ENCODE results near the gene RAB35. TPM values are rescaled to one million over a fixed set of nuclear protein-coding genes. Genes with fewer than 3 reads are reported as not detected.

The RAB35 gene
- total and polyA plus RNA-seq, 2 experiments from 2014 or later = 25.4 to 33.4 TPM

DNA sequence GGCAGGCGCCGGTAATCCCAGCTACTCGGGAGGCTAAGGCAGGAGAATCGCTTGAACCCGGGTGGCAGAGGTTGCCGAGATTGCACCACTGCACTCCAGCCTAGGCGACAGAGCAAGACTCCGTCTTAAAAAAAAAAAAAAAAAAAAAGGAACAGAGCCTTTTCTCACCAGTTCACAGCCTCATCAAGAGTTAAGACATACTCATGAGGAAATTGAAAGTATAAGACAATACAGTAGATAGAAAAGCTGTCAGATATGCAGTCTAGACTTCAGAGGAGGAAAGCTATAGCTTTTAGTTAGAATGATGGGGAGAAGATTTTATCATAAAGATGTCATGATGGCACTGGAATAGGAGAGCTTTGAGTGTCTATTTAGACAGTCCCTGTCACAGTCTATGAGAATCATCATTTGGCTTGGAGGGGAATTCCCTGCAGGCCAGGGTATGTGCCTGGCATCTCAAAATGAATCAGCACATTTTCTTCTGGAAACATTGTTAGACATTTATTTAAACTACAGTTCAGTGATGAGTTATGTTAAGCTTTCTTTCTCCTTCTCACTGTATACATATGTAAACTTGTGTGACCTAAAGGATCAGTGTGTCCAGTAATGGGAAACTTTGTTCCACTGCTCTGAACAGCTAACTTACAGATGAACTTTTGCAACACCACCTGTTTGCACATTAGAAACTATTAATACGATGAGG is 2.9 kb upstream of the RAB35 start:
- Histone ChIP-seq H3K27me3 (no peaks in the 10 kb centered on the region), H3K27ac (no peak overlapping the region), H3K4me3 (no peak overlapping the region), H3K9me3 (ENCODE audit: low read depth) (no peaks in the 10 kb centered on the region), H3K4me1 (ENCODE audit: low read depth) (peaks cover 3% of the 10 kb centered on the region), H3K36me3 (no peaks in the 10 kb centered on the region)
- TF ChIP-seq, protein P1, sequence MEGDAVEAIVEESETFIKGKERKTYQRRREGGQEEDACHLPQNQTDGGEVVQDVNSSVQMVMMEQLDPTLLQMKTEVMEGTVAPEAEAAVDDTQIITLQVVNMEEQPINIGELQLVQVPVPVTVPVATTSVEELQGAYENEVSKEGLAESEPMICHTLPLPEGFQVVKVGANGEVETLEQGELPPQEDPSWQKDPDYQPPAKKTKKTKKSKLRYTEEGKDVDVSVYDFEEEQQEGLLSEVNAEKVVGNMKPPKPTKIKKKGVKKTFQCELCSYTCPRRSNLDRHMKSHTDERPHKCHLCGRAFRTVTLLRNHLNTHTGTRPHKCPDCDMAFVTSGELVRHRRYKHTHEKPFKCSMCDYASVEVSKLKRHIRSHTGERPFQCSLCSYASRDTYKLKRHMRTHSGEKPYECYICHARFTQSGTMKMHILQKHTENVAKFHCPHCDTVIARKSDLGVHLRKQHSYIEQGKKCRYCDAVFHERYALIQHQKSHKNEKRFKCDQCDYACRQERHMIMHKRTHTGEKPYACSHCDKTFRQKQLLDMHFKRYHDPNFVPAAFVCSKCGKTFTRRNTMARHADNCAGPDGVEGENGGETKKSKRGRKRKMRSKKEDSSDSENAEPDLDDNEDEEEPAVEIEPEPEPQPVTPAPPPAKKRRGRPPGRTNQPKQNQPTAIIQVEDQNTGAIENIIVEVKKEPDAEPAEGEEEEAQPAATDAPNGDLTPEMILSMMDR (IDR thresholded peaks at IDR 0.05; ENCODE audit: low read depth, low read length) = no peak
- DNase-seq (ENCODE audit: low read depth in 1 of 2, low spot score in 1 of 2) = no peak

DNA sequence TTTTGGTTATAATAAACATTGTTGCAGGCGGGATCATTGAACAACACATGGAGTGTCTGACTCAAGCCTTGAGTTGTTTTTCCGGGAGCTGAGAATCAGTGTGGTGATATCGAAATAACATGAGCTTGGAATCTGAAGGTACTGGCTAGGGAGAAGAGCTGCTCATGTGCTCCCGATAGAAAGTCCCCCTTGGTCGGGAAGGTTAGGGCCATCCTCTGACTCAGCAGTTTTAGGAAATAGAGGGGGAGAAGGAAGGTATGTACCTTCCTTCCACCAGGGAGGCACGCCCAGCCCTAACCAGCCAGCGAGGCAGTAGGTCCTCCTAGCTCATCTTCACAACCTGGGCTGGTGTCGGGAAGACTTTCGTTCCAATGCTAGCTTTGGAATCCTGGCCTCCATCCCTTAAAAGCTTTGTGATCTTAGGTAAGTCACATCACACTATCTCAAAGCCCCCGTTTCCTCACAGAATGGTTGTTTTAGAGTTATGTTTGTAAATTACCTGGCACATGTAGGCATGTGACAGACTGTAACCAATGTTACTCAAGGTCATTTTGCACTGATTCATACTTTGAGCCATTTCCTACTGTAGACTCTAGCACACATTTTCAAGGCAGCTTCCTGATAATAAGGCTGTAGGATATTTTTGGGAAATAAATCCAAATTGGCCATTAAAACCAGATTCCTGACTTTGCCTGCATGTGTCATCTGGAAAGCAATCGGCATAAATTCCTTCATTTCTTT is 1.9 kb upstream of the RAB35 start:
- peak; percentile 5 to 24 for DNase-seq (ENCODE audit: low read depth in 1 of 2, low spot score in 1 of 2)
- no peaks in the 10 kb centered on the region for H3K36me3 ChIP-seq
- peak overlapping the region; percentile 88 for H3K4me3 ChIP-seq
- peak overlapping the region; percentile 11 for H3K27ac ChIP-seq
- TF ChIP-seq, protein P1 (IDR thresholded peaks at IDR 0.05; ENCODE audit: low read depth, low read length) = no peak
- no peaks in the 10 kb centered on the region for H3K9me3 ChIP-seq (ENCODE audit: low read depth)
- peaks cover 3% of the 10 kb centered on the region for H3K4me1 ChIP-seq (ENCODE audit: low read depth)
- no peaks in the 10 kb centered on the region for H3K27me3 ChIP-seq

- Histone ChIP-seq H3K4me3 (peak overlapping the region; percentile 88), H3K36me3 (no peaks in the 10 kb centered on the region), H3K27ac (peak overlapping the region; percentile 11), H3K9me3 (ENCODE audit: low read depth) (no peaks in the 10 kb centered on the region), H3K27me3 (no peaks in the 10 kb centered on the region), H3K4me1 (ENCODE audit: low read depth) (peaks cover 3% of the 10 kb centered on the region)
- TF ChIP-seq, protein P1 (IDR thresholded peaks at IDR 0.05; ENCODE audit: low read depth, low read length) = no peak
- DNase-seq (ENCODE audit: low read depth in 1 of 2, low spot score in 1 of 2) = no peak
These were observed 1.4 kb upstream of the RAB35 start for GRCh38 chr12:120117961-120118320.

DNA sequence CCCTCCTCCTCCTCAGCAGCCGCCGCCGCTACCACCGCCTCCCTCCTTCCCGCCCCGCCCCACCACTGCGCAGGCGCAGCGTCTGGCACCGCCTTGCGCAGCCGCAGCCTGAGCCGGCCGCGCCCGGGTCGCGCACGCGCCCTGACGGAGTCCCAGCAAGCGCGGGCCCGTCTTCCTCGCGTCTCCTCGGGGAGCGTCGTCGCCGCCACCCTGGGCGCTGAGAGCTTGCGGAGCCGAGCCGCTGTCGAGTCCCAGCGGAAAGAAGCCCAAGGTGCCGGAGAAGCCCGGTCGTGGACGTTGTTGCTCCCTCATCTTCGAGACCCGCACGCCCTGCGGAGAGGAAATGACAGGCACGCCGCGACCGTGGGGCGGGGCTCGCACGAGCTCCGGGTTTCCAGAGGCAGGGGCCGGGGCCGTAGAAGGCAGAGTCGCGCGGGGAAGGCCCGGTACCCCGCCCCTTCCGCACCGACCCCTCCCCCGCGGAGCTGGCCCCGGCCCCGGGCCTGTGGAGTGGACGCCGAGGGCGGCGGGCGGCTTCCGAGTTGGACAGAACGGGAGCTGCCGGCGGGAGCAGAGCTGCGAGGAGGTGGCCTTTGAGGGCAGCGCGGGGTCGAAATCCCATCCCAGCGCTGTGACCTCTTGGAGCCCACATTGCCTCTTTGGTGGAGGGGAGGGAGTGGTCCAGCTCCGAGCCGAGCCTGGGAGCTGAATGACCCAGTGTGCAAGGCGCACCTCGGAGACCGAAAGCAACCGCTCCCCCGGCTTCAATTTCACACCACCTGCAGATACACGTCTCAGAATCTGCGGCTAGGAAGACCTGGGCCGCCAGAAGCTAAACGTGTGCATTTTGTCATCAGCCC is 469 bp upstream of the RAB35 start:
- Histone ChIP-seq H3K9me3 (ENCODE audit: low read depth) (no peaks in the 10 kb centered on the region), H3K27me3 (no peaks in the 10 kb centered on the region), H3K36me3 (no peaks in the 10 kb centered on the region), H3K4me1 (ENCODE audit: low read depth) (peaks cover 5% of the 10 kb centered on the region), H3K4me3 (peak overlapping the region; percentile 88), H3K27ac (peak overlapping the region; percentile 89)
- TF ChIP-seq, protein P1 (IDR thresholded peaks at IDR 0.05; ENCODE audit: low read depth, low read length) = no peak
- peak; percentile 96 to 97 for DNase-seq (ENCODE audit: low read depth in 1 of 2, low spot score in 1 of 2)

- no peaks in the 10 kb centered on the region for H3K27me3 ChIP-seq
- H3K4me3 ChIP-seq = peak overlapping the region; percentile 88
- no peaks in the 10 kb centered on the region for H3K9me3 ChIP-seq (ENCODE audit: low read depth)
- peak overlapping the region; percentile 89 for H3K27ac ChIP-seq
- TF ChIP-seq, protein P1 (IDR thresholded peaks at IDR 0.05; ENCODE audit: low read depth, low read length) = no peak
- peaks cover 6% of the 10 kb centered on the region for H3K4me1 ChIP-seq (ENCODE audit: low read depth)
- H3K36me3 ChIP-seq = no peaks in the 10 kb centered on the region
- peak in 1 of 2 donors; percentile 39 for DNase-seq (ENCODE audit: low read depth in 1 of 2, low spot score in 1 of 2)
These were observed 687 bp downstream of the RAB35 start for GRCh38 chr12:120115692-120116440.
